Stimulated activated CD8-positive, alpha-beta memory T cell treated with anti-CD3 and anti-CD28 coated beads, Interleukin-12 subunit alpha, Interleukin-12 subunit beta, amount 100 ng/mL, for 24 hours (primary cell): Measurements from ENCODE around the gene AGAP1.

Experiments used
- DNase-seq: peaks from one replicate; pipeline ENCODE4 v3.0.0-alpha.2; 2020; ENCODE audit errors: extremely low read depth

The AGAP1 gene

GRCh38 chr2:235489897-235490296 is 3.9 kb upstream of the AGAP1 start:
- DNase-seq, result no peak

- no peak for DNase-seq
Observed at GRCh38 chr2:235492850-235493344, 946 bp upstream of the AGAP1 start.

- DNase-seq, result no peak
Observed at GRCh38 chr2:235493402-235493774, 455 bp upstream of the AGAP1 start.

GRCh38 chr2:235494716-235495372 is 1.0 kb downstream of the AGAP1 start:
- DNase-seq, result no peak

- no peak for DNase-seq
Observed at GRCh38 chr2:235495373-235496238, 1.8 kb downstream of the AGAP1 start.

GRCh38 chr2:235496239-235496621 is 2.4 kb downstream of the AGAP1 start:
- DNase-seq, result no peak

GRCh38 chr2:235497096-235497495 is 3.3 kb downstream of the AGAP1 start:
- DNase-seq, result no peak

GRCh38 chr2:235498541-235498940 is 4.7 kb downstream of the AGAP1 start:
- DNase-seq, result no peak

- no peak for DNase-seq
Observed at GRCh38 chr2:235498946-235499812, 5.3 kb downstream of the AGAP1 start.

GRCh38 chr2:235500110-235500760 is 6.4 kb downstream of the AGAP1 start:
- DNase-seq, result no peak

- DNase-seq, result no peak
Observed at GRCh38 chr2:235500761-235501672, 7.2 kb downstream of the AGAP1 start.

- no peak for DNase-seq
Observed at GRCh38 chr2:235501673-235502031, 7.8 kb downstream of the AGAP1 start.

GRCh38 chr2:235502336-235502735 is 8.5 kb downstream of the AGAP1 start:
- DNase-seq, result no peak

- DNase-seq, result no peak
Observed at GRCh38 chr2:235504441-235505180, 10.8 kb downstream of the AGAP1 start.

- DNase-seq, result no peak
Observed at GRCh38 chr2:235505181-235505741, 11.4 kb downstream of the AGAP1 start.

- DNase-seq, result no peak
Observed at GRCh38 chr2:235506291-235506996, 12.6 kb downstream of the AGAP1 start.

- no peak for DNase-seq
Observed at GRCh38 chr2:235506997-235507615, 13.3 kb downstream of the AGAP1 start.

- no peak for DNase-seq
Observed at GRCh38 chr2:235507928-235508327, 14.1 kb downstream of the AGAP1 start.
